ENCODE data around the gene TOPORS.

Gene TOPORS

GRCh38 chr9:32570262-32570661 is 17.9 kb upstream of the TOPORS start:
- H3K4me3 ChIP-seq (ENCODE audit: low read depth, low read length) = no peak overlapping the region
- no peak for DNase-seq (ENCODE audit: low read depth, low spot score)
- TF ChIP-seq CTCF (IDR thresholded peaks at IDR 0.05; ENCODE audit: low read depth, low read length) = no peak
- in situ Hi-C loops (cut with HindIII; ENCODE audit: low sequenced_read_pairs) = no loop called here

GRCh38 chr9:32566770-32567169 is 14.4 kb upstream of the TOPORS start:
- H3K4me3 ChIP-seq (ENCODE audit: low read depth, low read length) = no peak overlapping the region
- no peak for DNase-seq (ENCODE audit: low read depth, low spot score)
- TF ChIP-seq CTCF (IDR thresholded peaks at IDR 0.05; ENCODE audit: low read depth, low read length) = no peak
- in situ Hi-C loops (cut with HindIII; ENCODE audit: low sequenced_read_pairs) = no loop called here

GRCh38 chr9:32565967-32566366 is 13.6 kb upstream of the TOPORS start:
- no peak for DNase-seq (ENCODE audit: low read depth, low spot score)
- TF ChIP-seq CTCF (IDR thresholded peaks at IDR 0.05; ENCODE audit: low read depth, low read length) = no peak
- in situ Hi-C loops (cut with HindIII; ENCODE audit: low sequenced_read_pairs) = no loop called here
- no peak overlapping the region for H3K4me3 ChIP-seq (ENCODE audit: low read depth, low read length)

GRCh38 chr9:32558408-32558934 is 6.1 kb upstream of the TOPORS start:
- in situ Hi-C loops (cut with HindIII; ENCODE audit: low sequenced_read_pairs) = no loop called here
- DNase-seq (ENCODE audit: low read depth, low spot score) = no peak
- no peak for TF ChIP-seq CTCF (IDR thresholded peaks at IDR 0.05; ENCODE audit: low read depth, low read length)
- H3K4me3 ChIP-seq (ENCODE audit: low read depth, low read length) = no peak overlapping the region

GRCh38 chr9:32554591-32554990 is 2.2 kb upstream of the TOPORS start:
- TF ChIP-seq CTCF (IDR thresholded peaks at IDR 0.05; ENCODE audit: low read depth, low read length) = no peak
- no peak for DNase-seq (ENCODE audit: low read depth, low spot score)
- no peak overlapping the region for H3K4me3 ChIP-seq (ENCODE audit: low read depth, low read length)
- in situ Hi-C loops (cut with HindIII; ENCODE audit: low sequenced_read_pairs) = no loop called here

- TF ChIP-seq CTCF (IDR thresholded peaks at IDR 0.05; ENCODE audit: low read depth, low read length) = no peak
- H3K4me3 ChIP-seq (ENCODE audit: low read depth, low read length) = no peak overlapping the region
- no peak for DNase-seq (ENCODE audit: low read depth, low spot score)
- in situ Hi-C loops (cut with HindIII; ENCODE audit: low sequenced_read_pairs) = no loop called here
Measured at GRCh38 chr9:32554107-32554506, 1.7 kb upstream of the TOPORS start.

Data from astrocyte of the spinal cord (primary cell).